DOHH2 (cell line): ENCODE measurements around the gene MAGED4B.

Experiments used
- H3F3A ChIP-seq: fragments of 200-600 bp; sonication (generic), shearing (Covaris generic); 2 replicates; pipeline ENCODE4 v1.6.0; 2016; ENCODE audit warnings: antibody characterized with exemption, mild to moderate bottlenecking; ENCODE audit not compliant: control insufficient read depth, insufficient read depth
- H3K27ac ChIP-seq: fragments of 200-600 bp; sonication (generic); 2 replicates; pipeline ENCODE4 v1.5.1; 2014; ENCODE audit warnings: low read depth, mild to moderate bottlenecking, low read length, moderate library complexity
- H3K27me3 ChIP-seq: fragments of 200-600 bp; sonication (generic); 2 replicates; pipeline ENCODE4 v1.6.1; 2014; ENCODE audit warnings: mild to moderate bottlenecking, low read length, mixed read lengths; ENCODE audit not compliant: control insufficient read depth
- H3K36me3 ChIP-seq: fragments of 200-600 bp; sonication (generic); 2 replicates; pipeline ENCODE4 v1.6.1; 2014; ENCODE audit warnings: mild to moderate bottlenecking, low read length, moderate library complexity, mixed read lengths; ENCODE audit not compliant: control insufficient read depth
- H3K4me1 ChIP-seq: fragments of 200-600 bp; sonication (generic); 2 replicates; pipeline ENCODE4 v1.6.1; 2014; ENCODE audit warnings: mild to moderate bottlenecking, low read length, mixed read lengths; ENCODE audit not compliant: control insufficient read depth
- H3K4me2 ChIP-seq: fragments of 200-600 bp; sonication (generic); 2 replicates; pipeline ENCODE4 v1.6.0; 2014; ENCODE audit warnings: mild to moderate bottlenecking, low read length, moderate library complexity
- H3K4me3 ChIP-seq: fragments of 200-600 bp; sonication (generic); 2 replicates; pipeline ENCODE4 v1.5.1; 2014; ENCODE audit warnings: mild to moderate bottlenecking, low read length, mixed read lengths
- H3K79me2 ChIP-seq: fragments of 200-600 bp; sonication (generic); 2 replicates; pipeline ENCODE4 v1.6.1; 2014; ENCODE audit warnings: mild to moderate bottlenecking, low read length, mixed read lengths; ENCODE audit not compliant: control insufficient read depth
- H3K9me2 ChIP-seq: fragments of 200-600 bp; sonication (generic); replicated peaks from 2 replicates; pipeline ENCODE4 v1.6.1; 2014; ENCODE audit warnings: mild to moderate bottlenecking, low read length, mixed read lengths; ENCODE audit not compliant: control insufficient read depth
- H3K9me3 ChIP-seq: fragments of 200-600 bp; sonication (generic); 2 replicates; pipeline ENCODE4 v1.6.1; 2014; ENCODE audit warnings: antibody characterized with exemption, low read length, mixed read lengths; ENCODE audit not compliant: control insufficient read depth, insufficient read depth
- H4K20me1 ChIP-seq: fragments of 200-600 bp; sonication (generic); 2 replicates; pipeline ENCODE4 v1.6.0; 2014; ENCODE audit warnings: low read depth, mild to moderate bottlenecking, antibody characterized with exemption, low read length, moderate library complexity; ENCODE audit not compliant: control insufficient read depth, insufficient read depth
- EZH2phosphoT487 ChIP-seq: fragments of 200-600 bp; sonication (generic); IDR thresholded peaks from 2 replicates; pipeline ENCODE4 v1.6.1; 2017; ENCODE audit warnings: borderline replicate concordance, mild to moderate bottlenecking, antibody characterized with exemption, low read length, moderate library complexity, mixed read lengths
- TF ChIP-seq, protein P1 (sequence below): fragments of 200-600 bp; sonication (generic); IDR thresholded peaks from one replicate; pipeline ENCODE4 v1.5.1; 2014; ENCODE audit warnings: antibody characterized with exemption, mild to moderate bottlenecking, low read depth, low read length; ENCODE audit not compliant: poor library complexity, severe bottlenecking

Gene MAGED4B

DNA sequence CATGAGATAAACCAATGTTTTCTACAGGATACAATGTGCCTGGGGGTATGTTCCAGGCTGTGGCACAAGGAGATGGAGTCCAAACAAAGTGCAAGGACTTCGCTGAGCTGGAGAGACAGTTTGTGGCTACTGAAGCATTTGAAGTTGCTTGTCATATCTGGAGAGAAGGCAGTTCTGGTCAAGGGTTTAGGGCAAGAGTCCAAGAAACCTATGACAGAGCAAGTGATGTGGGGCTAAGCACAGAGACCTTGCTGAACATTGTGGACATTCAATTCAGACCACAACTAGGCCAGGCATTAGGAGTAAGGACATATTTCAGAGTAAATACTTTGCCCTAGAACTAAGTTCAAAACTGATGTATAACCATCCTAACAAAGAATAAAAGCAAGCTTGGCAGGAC is 34.8 kb downstream of the MAGED4B start:
- TF ChIP-seq EZH2phosphoT487: no peak
- TF ChIP-seq, protein P1, sequence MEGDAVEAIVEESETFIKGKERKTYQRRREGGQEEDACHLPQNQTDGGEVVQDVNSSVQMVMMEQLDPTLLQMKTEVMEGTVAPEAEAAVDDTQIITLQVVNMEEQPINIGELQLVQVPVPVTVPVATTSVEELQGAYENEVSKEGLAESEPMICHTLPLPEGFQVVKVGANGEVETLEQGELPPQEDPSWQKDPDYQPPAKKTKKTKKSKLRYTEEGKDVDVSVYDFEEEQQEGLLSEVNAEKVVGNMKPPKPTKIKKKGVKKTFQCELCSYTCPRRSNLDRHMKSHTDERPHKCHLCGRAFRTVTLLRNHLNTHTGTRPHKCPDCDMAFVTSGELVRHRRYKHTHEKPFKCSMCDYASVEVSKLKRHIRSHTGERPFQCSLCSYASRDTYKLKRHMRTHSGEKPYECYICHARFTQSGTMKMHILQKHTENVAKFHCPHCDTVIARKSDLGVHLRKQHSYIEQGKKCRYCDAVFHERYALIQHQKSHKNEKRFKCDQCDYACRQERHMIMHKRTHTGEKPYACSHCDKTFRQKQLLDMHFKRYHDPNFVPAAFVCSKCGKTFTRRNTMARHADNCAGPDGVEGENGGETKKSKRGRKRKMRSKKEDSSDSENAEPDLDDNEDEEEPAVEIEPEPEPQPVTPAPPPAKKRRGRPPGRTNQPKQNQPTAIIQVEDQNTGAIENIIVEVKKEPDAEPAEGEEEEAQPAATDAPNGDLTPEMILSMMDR: no peak
- Histone ChIP-seq H3F3A (no peaks in the 10 kb centered on the region), H3K36me3 (no peaks in the 10 kb centered on the region), H3K9me2 (no peaks in the 10 kb centered on the region), H3K27me3 (no peaks in the 10 kb centered on the region), H3K27ac (no peak overlapping the region), H3K4me3 (no peak overlapping the region), H3K9me3 (no peaks in the 10 kb centered on the region), H3K4me2 (no peak overlapping the region), H3K4me1 (no peaks in the 10 kb centered on the region), H4K20me1 (no peaks in the 10 kb centered on the region), H3K79me2 (no peaks in the 10 kb centered on the region)

DNA sequence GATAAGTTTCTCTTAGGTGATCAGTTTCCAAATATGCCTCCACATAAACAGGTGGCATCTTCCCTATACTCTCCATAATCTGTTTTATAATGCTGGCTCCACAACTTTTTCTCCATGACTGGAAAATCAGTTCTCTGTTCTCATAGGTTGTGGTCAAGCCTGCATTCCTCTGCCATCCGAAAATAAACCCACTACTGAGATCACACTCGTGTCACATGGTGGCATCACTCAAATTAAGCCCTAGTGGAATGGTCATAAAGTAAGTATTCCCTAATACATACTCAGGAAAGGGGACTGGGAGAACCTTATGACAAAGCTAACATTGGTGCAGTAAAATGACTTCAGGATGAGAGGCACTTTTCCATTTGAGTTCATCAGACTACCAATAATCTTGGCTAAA is 37.6 kb downstream of the MAGED4B start:
- TF ChIP-seq, protein P1: no peak
- TF ChIP-seq EZH2phosphoT487: no peak

DNA sequence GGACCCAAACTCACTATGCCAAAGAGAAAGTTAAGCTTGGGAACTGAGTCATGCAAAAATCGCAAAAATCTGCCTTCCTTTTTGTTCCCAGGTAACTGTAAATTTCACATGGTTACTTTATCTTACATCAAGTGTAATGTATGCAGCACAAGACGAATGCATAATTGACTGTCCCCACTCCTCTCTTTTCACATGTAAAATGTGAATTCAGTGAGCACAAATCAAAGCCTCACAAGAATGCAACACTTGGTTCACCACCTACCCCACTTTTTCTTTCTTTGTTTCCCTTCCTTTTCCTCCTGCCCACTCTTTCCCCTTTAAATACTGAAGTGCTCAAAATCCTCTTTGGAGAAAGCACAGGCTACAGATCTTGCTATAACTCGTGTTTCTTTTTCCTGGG is 53.2 kb downstream of the MAGED4B start:
- H3K27me3 ChIP-seq: no peaks in the 10 kb centered on the region
- TF ChIP-seq, protein P1: no peak
- no peak for TF ChIP-seq EZH2phosphoT487
- no peak overlapping the region for H3K27ac ChIP-seq
- H3K4me1 ChIP-seq: no peaks in the 10 kb centered on the region
- H3F3A ChIP-seq: no peaks in the 10 kb centered on the region
- H3K9me3 ChIP-seq: no peaks in the 10 kb centered on the region
- no peaks in the 10 kb centered on the region for H4K20me1 ChIP-seq
- H3K9me2 ChIP-seq: no peaks in the 10 kb centered on the region
- no peaks in the 10 kb centered on the region for H3K36me3 ChIP-seq
- no peak overlapping the region for H3K4me2 ChIP-seq
- no peak overlapping the region for H3K4me3 ChIP-seq
- no peaks in the 10 kb centered on the region for H3K79me2 ChIP-seq

More for the DNA sequence above, 37.6 kb downstream of the MAGED4B start:
- Histone ChIP-seq H3K27ac (no peak overlapping the region), H3K79me2 (no peaks in the 10 kb centered on the region), H3K9me2 (no peaks in the 10 kb centered on the region), H3K4me1 (no peaks in the 10 kb centered on the region), H3K36me3 (no peaks in the 10 kb centered on the region), H3K4me3 (no peak overlapping the region), H3K9me3 (no peaks in the 10 kb centered on the region), H4K20me1 (no peaks in the 10 kb centered on the region), H3K4me2 (no peak overlapping the region), H3F3A (no peaks in the 10 kb centered on the region), H3K27me3 (no peaks in the 10 kb centered on the region)
